Activated effector memory CD4-positive, alpha-beta T cell treated with anti-CD3 and anti-CD28 coated beads, Interleukin-2, amount 50 U/mL, for 16 hours (primary cell): ENCODE results near the gene TNS1.

Source experiments
- DNase-seq: peaks from one replicate; pipeline ENCODE4 v3.0.0-alpha.2; 2020

TNS1 gene

DNA sequence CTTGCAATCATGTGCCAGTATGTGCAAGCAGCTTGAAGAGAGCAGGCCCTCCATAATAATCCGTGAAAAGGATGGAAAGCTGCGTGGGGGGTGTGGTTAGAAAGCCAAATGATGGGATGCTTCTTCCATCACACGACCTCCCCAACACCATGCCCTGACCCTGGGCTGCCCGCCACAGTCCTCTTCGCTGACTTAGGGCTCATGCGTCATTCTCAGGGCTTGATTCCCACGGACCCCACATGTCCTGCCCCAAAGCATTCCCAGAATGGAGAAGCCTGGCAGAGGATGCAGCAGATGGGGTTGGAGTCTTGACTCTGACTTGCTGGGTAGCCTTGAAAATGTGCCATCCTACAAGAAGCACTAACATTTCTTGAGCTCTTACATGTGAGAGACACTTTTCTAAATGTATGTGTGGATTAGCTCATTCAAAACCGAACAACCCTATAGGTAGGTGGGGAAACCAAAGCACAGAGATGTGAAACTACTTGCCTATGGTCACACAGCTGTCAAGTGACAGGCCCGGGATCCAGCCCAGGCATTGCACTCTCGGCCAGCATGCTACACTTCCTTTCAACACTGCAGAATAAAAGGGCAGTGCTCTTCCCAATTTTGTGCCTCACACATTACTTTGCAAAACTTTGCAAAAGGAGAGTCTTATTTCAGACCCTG is 3.7 kb downstream of the TNS1 start:
- no peak for DNase-seq

DNA sequence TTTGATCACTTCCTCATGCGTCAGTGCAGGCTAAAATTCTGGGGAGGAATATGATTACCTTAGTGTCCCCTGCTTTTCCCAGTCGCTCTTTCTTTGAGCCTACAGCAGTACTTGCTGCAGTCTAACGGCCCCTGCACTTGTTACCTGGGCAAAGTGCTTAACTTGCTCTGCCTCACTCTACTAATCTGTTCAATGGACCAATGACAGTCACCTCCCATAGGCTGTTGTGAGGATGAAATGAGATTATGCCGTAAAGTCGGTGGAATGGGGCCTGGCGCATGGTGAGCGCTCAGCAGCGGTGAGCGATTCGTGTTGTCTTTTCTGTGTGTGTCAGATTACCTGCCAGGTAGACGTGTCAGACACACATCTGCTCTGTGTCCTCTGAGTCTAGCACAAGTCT is 5.3 kb downstream of the TNS1 start:
- no peak for DNase-seq

DNA sequence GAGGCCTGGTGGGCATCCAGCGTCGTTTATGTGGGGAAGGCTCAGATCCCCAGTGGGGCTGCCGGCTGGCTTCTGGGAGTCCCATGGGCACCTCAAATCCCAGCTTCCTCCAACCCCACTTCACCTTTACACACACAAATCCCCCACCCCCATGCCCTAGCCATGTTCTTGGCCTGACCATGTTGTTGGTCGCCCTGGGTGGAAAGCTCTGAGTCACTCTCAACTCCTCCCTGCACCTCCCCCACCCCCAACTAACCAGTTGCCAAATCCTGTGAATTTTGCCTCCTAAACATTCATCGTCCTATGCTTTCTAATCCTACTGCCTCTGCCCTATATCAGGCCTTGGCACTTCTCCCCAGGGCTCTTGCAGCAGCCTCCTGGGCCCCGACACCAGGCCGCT is 6.4 kb downstream of the TNS1 start:
- DNase-seq = no peak

DNA sequence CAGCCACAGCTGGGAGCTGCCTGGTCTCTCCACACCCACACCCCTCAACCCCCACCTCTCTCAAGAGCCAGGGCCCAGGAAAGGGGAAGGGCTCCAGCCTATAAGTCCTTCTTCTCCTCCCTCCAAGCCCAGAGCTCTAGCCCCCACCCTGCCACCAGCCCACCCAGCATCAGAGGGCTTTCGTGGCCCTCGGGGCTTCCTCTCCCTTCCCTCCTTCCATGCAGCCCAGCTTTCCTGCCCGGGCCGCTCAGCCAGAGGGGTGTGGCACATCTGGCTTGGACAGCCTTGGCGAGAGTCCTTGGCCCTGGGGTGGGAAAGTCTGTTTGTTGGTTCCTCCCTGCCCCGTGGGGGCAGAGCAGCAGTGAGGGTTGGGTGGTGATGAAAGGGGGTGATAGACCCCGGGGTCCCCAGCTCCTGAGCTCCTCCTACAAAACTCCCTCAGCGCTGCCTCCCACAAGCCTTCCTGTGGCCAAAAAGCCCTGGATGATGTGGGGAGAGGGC is 7.0 kb downstream of the TNS1 start:
- DNase-seq = no peak

DNA sequence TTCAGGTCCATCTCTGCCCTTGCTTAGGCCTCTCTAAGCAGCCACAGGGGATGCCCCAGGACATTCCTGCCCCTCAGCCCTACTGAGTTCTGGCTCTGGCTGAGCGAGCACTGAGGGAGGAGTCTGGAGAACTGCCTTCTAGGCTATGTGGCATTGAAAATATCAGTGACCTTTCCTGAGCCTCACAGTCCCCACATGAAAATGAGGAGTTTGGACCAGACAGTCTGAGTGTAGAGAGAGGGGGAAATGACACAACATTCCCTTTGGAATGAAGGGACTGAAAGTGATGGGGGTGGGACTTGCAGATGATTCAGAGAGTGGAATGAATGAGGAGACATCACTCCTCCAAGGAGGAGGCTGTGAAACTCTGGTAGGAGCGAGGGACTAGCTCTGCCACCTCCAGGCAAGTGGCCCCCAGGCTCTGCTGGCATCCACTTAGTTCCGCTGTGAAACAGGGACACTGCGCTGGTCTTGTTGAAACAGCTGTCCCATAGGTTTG is 8.0 kb downstream of the TNS1 start:
- no peak for DNase-seq

DNA sequence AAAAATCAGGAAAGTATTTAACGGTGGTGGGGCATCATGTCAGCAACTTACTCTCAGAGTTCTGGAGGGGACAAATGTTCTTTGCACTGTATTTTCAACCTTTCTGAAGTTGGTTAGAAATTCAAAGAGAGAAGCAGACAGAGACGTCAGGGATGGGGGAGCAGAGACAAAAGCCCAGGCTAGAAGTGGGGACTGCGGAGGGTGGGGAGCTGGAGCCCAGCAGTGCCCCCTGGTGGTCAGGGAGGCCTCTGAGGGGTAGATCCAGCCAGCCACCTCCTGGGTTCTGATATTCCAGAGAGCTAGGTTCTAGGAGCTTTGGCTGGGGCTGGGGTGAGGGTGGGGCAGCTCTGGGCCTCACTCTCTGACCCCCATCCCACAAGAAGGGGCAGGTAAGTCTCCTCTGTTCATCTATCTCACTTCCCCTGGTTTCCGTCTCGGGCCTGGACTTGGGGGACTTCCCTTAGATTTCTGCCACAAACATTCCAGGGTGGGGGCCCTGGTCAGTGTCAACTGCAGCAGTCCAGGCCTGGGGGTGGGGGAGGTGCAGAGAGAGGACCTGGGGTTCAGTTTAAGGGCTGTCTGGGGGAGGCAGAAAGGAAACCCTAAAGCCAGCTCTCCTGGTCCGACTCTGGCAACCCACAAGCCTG is 8.9 kb downstream of the TNS1 start:
- peak; percentile 81 for DNase-seq

DNA sequence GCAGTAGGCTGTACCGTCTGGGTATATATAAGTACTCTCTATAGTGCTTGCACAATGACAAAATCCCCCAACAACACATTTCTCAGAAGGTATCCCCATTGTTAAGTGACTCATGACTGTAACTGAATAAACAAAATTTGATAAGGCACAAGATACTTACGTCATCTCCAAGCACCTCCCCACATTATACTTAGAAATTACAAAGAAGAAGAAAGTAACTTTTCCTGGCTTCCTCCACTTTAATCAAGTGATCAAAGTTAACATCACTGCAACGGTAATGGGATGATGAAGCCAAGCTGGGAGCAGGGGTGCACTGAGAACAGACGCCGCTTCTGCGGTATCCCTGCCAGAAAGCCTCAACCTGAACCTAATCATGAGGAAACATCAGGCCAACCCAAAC is 9.7 kb downstream of the TNS1 start:
- no peak for DNase-seq

DNA sequence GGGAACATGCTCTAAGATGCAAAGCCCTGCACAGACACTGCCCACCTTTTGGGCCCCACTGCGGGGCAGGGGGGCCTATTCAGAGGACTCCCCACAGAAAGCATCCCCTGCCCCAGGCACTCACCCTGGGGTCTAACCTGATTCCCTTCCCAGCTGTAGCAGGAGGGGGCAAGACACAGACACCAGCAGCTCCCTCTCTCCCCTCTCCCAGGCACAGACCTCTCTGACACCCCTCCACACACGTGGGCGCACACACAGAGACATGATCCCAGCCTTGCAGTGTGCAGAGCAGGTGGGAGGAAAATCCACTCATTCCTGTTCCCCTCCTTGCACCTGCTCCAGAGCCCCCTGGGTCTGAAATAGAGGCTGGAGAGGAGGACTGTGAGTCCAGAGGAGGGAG is 10.7 kb downstream of the TNS1 start:
- DNase-seq = no peak

DNA sequence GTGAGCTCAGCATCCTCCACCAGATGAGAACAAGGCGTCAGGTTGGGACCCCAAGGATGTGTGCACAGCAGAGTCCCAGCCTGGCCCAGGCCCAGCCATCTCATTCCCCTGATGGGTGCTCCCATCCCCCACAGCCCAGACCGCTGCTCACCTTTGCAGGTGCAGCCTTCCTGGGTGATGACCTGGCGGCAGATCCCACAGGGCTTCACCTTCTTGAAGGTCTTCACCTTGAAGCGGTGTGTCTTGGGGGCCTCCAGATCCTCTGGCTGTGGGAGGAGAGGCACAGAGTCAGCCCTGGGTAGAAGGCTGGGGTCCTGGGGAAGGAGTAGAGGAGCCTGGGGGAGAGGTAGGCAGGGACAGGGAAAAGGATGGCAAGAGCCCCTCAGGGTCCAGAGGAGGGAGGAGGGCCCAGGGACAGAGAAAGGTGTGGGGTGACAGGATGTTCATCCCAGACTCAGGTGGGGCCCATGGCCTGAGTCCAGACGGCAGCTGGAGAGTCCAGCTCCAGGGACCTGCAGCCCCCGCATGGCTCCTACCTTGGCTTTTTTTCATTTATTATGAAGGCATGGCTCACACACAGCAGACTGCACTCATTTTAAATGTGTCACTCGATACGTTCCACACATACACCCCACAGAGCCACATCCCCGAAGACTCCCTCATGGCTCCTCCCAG is 11.9 kb downstream of the TNS1 start:
- no peak for DNase-seq

DNA sequence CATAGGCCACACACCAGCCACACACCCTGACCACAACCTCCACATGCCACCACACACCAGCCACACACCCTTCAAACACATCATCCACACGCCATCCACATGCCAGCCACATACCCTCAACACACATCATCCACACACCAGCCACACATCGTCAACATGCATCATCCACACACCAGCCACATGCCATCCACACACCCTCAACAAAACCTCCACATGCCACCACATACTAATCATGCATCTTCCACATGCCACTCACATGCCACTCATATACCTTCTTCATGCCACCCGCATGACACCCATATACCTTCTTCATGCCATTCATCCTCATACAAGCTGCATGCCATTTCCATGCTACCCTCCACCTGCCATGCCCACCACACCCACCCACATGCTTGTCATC is 12.4 kb downstream of the TNS1 start:
- no peak for DNase-seq

DNA sequence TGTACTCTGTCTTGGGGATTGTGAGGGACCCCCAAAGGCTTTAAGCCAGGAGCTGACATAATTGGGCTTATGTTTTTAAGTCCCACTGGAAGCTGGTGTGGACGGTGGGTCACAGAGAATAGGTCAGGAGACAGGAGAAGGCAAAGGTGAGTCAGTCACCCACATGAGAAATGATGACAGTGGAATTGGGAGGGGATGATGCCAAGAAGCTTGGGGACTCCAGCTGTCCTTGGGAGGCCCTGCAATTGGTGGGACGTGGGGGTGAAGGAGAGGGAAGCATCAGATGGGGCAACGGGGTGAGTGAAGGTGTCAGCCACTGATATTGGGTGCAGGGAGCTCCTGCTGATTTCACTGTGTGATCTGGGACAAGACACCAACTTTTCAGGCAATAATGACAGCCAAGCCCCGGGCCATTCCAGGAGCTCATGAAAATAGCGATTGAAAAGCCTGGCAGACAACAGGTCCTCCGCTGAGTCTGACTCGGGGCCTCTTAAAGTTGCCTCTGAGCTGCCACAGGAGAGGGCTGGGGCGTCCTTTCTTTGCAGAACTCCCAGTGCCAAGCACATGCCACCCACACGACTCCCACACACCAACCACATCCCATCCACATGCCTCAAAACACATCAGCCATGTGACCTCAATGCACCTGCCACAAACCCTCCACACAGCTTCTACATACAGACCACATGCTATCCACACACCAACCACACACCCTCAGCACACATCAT is 13.4 kb downstream of the TNS1 start:
- DNase-seq = no peak

DNA sequence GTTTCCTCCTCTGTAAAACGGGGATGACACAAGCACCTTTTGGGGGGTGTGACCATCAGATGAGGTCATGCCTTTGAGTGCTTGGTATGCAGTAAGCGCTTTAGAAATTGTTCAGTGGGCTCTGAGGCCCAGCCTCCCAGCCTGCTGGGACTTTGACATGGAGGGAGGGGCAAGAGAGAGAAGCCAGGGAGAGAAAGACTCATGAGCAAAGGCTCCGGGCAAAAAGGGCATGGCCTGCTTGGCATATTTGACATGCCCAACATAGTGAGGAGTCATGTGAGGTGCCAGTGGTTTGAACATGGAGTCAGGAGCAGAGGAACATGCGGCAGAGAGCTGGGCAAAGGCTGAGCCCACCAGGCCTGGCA is 14.0 kb downstream of the TNS1 start:
- DNase-seq = no peak

DNA sequence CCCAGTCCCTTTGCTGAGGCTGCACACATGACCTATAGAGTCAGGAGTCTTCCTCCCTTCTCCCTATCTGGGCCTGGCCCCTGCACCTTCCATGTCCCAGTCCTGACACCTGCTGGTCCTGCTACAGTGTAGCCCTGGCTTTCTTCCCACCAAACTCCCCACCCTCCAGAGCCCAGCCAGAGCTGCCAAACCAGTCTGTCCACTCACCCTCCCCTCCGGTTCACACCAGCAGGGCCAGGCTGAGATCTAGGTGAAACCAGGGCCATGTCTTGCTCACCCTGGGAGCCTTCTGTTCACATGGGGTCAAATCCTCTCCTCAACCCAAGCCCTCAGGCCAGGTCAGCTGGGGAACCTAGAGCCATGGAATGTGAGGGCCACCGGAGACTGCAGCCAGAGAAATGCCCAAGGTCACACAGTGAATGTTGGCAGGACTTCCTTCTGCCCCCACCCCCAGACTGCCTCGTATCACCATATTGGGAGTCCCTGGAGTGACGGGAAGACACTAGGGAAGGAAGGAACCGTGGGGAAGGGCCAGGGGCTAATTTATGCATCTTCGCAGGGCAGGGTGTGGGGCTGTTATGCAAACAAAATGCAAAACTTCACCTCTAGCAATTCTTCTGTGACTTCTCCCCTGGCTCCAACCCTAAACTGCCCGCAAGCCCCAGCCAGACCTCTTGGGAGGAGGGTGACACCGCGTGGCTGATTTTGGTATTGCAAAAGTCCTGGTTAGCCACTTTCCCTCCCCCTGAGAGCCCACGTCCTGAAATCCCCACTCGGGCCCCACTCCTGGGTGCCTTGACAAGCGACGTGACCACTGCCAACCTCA is 14.6 kb downstream of the TNS1 start:
- peak; percentile 85 for DNase-seq

DNA sequence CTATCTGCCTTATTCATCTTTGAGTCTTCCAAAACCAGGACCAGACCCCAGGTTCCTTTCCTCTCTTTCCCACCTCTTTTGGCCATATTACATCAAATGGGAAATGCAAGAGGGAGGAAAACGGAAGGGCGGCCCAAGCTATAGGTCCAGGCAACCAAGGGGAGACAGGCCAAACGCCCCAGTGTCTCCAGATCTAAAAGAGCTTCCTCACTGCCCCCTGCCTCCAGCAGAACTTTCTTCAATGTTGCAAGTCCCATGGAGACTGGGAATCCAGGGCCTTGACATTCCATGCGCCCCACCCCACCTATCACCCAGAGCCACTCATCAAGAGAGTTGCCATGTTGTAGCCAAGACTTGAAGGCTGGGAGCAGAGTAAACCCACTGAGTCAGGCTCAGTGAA is 15.4 kb downstream of the TNS1 start:
- DNase-seq = no peak

DNA sequence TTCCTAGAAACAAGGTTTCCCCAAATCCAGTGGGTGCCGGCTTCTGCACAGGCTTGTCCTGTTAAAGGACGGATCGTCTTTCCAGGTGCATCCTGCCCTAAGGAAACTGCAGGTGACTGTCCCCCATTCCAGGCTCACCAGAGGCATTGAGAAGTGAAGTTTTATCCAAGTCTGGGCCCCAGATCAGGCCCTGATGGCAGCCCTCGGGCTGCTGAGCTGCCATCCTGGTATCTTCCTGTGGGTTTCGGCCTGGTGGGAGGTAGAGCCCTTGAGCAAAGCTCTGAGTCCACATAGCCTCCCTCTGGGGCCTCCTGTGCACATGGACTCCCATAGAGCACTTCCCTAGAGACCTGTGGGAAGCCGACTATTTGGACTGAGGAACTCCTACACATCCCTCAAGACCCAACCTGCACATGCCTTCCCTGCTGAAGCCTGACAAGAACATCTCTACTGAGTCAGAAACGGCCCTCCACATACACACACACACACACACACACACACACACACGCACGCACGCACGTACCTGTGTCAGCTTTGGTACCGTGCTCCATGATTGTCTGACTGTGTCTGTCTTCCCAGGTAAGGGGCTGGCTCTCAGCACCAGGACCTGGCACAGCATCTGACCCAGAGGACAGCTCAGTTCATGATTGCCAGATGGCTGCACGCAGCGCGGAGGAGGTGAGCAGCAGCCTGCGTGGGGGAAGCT is 16.4 kb downstream of the TNS1 start:
- no peak for DNase-seq

DNA sequence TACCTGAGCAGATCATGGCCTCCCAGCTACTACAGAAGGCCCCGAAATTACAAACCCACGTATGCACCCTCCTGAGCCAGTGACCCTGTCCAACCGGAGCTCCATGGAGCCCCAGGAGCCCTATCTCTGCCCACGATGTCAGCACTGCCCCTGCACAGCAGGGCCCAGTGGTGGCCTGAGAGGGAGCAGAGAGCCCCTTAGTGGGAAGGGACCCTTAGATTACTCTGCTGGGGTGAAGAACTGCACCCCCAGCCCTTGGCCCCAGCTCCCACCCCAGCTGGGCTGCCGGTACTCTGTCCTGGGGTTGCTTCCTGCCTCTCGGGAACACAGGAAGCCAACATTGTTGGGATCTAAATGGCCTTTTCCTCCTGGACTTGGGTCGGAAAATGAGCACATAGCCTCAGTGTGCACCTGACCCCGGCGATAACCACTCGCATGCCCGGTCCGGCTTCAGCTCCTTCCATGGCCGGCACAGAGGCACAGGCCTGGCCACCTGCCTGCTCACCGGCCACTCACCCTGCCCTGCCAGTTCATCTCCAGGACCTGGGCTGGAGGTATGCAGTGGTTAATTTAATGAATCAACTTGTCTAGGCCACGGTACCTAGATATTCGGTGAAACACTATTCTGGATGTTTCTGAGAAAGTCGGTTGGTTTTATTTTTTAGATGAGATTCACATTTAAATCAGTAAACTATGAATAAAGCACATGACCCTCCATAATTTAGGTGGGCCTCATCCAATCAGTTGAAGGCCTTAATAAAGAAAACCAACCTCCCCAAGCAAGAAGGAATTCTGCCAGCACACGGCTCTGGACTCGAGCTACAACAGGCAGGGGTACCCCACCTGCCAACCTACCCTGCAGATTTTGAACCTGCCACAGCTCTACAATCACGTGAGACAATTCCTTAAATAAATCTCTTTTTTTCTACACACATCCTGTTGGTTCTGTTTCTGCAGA is 19.2 kb downstream of the TNS1 start:
- no peak for DNase-seq

DNA sequence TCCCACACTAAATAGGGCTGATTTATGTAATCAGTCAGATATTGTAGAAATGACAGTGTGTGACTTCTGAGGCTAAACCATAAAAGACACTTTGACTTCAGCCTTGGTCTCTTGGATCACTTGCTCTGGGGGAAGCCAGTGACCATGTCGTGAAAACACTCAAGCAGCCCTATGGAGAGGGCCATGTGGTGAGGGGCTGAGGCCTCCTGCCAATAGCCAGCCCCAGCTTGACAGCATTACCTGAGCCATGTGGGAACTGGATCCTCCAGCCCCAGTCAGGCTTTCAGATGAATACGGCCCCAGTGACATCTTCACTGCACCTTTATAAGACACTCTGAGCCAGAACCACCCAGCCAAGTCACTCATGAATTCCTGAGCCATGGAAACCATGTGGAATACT is 20.8 kb downstream of the TNS1 start:
- DNase-seq = no peak

DNA sequence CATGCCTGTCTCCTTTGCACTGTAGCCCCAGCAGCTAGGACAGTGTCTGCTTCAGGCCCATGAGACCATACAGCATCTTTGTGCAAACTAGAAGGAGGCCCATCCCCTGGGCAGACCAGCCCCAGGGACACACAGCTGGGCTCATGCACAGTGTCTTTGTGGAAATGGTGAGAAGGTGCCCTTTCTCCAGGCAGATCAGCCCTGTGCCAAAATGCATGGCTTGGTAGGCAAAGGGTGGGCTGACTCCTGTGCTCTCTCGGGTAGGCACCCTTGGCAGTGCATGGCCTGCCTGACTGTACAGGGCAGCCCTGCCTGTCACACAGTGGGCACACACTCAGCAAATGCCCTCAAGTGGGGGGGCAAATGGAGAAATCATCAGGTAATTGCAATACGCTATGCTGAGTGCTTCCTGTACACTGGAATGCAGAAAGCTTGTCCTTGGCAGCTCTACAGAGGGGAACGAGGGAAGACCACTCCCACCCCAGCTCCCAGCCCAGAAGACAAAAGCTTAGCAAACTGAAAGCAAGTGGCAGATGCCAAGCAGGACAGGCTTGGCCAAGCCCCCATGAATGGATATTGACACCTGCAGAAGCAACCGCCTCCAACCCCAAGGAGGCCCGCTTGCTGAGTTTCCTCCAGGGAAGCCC is 21.6 kb downstream of the TNS1 start:
- peak; percentile 42 for DNase-seq

DNA sequence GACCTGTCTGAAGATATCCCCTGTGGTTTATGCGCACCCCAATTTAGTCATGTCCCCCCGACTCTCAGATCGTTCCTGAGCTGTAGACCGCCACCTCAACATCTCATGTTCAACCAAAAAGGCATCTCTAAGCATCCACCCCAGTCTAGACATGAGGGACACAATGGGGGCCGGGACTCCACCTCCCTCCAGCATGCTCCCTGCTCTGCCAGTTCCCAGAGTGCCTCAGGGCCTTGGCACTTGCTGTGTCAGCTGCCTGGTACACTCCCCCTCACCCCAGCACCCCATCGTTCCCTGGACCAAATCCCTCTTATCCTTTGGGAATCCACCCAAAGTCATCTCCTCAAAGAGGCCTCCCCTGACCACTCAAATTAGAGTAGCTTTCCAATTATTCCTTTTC is 22.2 kb downstream of the TNS1 start:
- no peak for DNase-seq

DNA sequence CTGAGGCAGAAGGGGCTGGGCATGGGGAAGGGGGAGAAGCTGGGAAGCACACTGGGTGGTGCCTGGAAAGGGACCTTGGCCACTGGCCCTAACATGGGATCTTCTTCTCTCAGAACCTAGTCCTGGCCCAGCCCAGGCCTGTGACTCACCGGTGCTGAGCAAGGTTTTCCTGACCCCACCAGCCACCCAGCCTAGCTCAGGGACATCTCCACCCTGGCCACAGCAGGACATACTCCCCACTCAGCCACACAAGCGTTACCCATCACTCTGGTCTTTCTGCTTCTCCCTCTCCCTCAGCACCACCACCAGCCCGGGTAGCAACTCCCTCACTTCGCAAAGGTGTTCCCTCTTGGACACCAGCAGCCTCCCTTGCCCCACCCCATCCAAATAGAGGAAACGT is 22.8 kb downstream of the TNS1 start:
- peak; percentile 60 for DNase-seq
